Vagina (tissue), 2 donors: ENCODE results near the gene WSB2. TPM values are rescaled to one million over a fixed set of nuclear protein-coding genes. Genes with fewer than 3 reads are reported as not detected.

Experiments used
- DNase-seq, 2 donors: peaks; one replicate each; pipeline ENCODE4 v3.0.0-alpha.2; 2017; ENCODE audit errors: extremely low spot score in 2 of 2
- H3K27ac ChIP-seq: fragments of 200-600 bp; sonication (generic); one replicate; pipeline ENCODE4 v1.5.1; 2019
- H3K27me3 ChIP-seq: fragments of 200-600 bp; sonication (generic); one replicate; pipeline ENCODE4 v1.5.1; 2019
- H3K36me3 ChIP-seq, 2 donors: fragments of 200-600 bp; sonication (generic); one replicate each; pipeline ENCODE4 v1.5.1; 2017 to 2019
- H3K4me1 ChIP-seq: fragments of 200-600 bp; sonication (generic); one replicate; pipeline ENCODE4 v1.5.1; 2019
- H3K4me3 ChIP-seq, 2 donors: fragments of 200-600 bp; sonication (generic); 1 replicate in 1 of 2; 2 replicates in 1 of 2; pipeline ENCODE4 v1.5.1; 2016 to 2019
- H3K9me3 ChIP-seq: fragments of 200-600 bp; sonication (generic); one replicate; pipeline ENCODE4 v1.5.1; 2019
- CTCF ChIP-seq, 3 experiments: fragments of 450-650 bp in 2 of 3; fragments of 200-600 bp in 1 of 3; sonication (generic) in 1 of 3; IDR thresholded peaks; one replicate each; pipeline ENCODE4 v1.5.1; 2017 to 2019; ENCODE audit warnings: antibody characterized with exemption in 3 of 3, mild to moderate bottlenecking in 2 of 3, moderate library complexity in 2 of 3
- POLR2A ChIP-seq, 2 donors: fragments of 450-650 bp; IDR thresholded peaks; one replicate each; pipeline ENCODE4 v1.6.1; 2017; ENCODE audit warnings: antibody characterized with exemption in 2 of 2, mild to moderate bottlenecking in 2 of 2, moderate library complexity in 2 of 2
- POLR2AphosphoS5 ChIP-seq, 2 donors: sonication (generic); formaldehyde crosslinking; IDR thresholded peaks; one replicate each; pipeline ENCODE4 v1.9.0; 2017; ENCODE audit warnings: antibody characterized with exemption in 2 of 2, mild to moderate bottlenecking in 2 of 2, low read depth in 1 of 2; ENCODE audit not compliant: insufficient read depth in 1 of 2
- intact Hi-C: fragments of 100-400 bp; cut with DNase I; formaldehyde crosslinking; loops from one replicate; pipeline ENCODE4 v1.15.1; 2023
- small RNA-seq: library from RNA; depleted of rRNA; stranded (forward); fragments of <200 nt; gene quantifications from one replicate; pipeline ENCODE3, GENCODE V24; 2016
- total RNA-seq: library from RNA; depleted of rRNA; stranded (reverse); fragments of >200 nt; gene quantifications from one replicate; pipeline ENCODE4 v1.2.3, GENCODE V29; 2016

The WSB2 gene
- total RNA-seq, 1 donor from 2014 or later, result 44.0 TPM

GRCh38 chr12:117994551-117995438, 66.2 kb downstream of the WSB2 start:
- intact Hi-C loops, result no loop called here
- no peaks in the 10 kb centered on the region for H3K27me3 ChIP-seq
- TF ChIP-seq POLR2A (IDR thresholded peaks at IDR 0.05) (no peak), CTCF (IDR thresholded peaks at IDR 0.05) (no peak), POLR2AphosphoS5 (IDR thresholded peaks at IDR 0.05; ENCODE audit: insufficient read depth in 1 of 2, low read depth in 1 of 2) (no peak)
- no peak for DNase-seq
- no peaks in the 10 kb centered on the region for H3K4me1 ChIP-seq
- H3K9me3 ChIP-seq, result no peaks in the 10 kb centered on the region
- H3K27ac ChIP-seq, result no peak overlapping the region
- H3K36me3 ChIP-seq, result no peaks in the 10 kb centered on the region
- H3K4me3 ChIP-seq, result no peak overlapping the region

GRCh38 chr12:117986705-117987469, 74.1 kb downstream of the WSB2 start:
- TF ChIP-seq CTCF (IDR thresholded peaks at IDR 0.05) (no peak), POLR2AphosphoS5 (IDR thresholded peaks at IDR 0.05; ENCODE audit: insufficient read depth in 1 of 2, low read depth in 1 of 2) (no peak), POLR2A (IDR thresholded peaks at IDR 0.05) (no peak)
- H3K27me3 ChIP-seq, result no peaks in the 10 kb centered on the region
- no peak overlapping the region for H3K4me3 ChIP-seq
- H3K4me1 ChIP-seq, result no peaks in the 10 kb centered on the region
- no peak overlapping the region for H3K27ac ChIP-seq
- intact Hi-C loops, result no loop called here
- no peaks in the 10 kb centered on the region for H3K36me3 ChIP-seq
- H3K9me3 ChIP-seq, result no peaks in the 10 kb centered on the region
- no peak for DNase-seq

- no peak overlapping the region for H3K27ac ChIP-seq
- no peak for DNase-seq
- H3K9me3 ChIP-seq, result no peaks in the 10 kb centered on the region
- no peaks in the 10 kb centered on the region for H3K4me1 ChIP-seq
- no peak overlapping the region for H3K4me3 ChIP-seq
- intact Hi-C loops, result no loop called here
- TF ChIP-seq POLR2A (IDR thresholded peaks at IDR 0.05) (no peak), CTCF (IDR thresholded peaks at IDR 0.05) (no peak), POLR2AphosphoS5 (IDR thresholded peaks at IDR 0.05; ENCODE audit: insufficient read depth in 1 of 2, low read depth in 1 of 2) (no peak)
- H3K27me3 ChIP-seq, result no peaks in the 10 kb centered on the region
- H3K36me3 ChIP-seq, result no peaks in the 10 kb centered on the region
These were observed 75.8 kb downstream of the WSB2 start for GRCh38 chr12:117985182-117985581.

Small RNAs within 50 kb of the gene (small RNA-seq; reads per million reads assigned to genes)
- gene AC131159.1, result not detected

Other genes with a start within 250 kb of the WSB2 start
- gene KSR2, start 92.2 kb downstream of the WSB2 start, total RNA-seq, result 0.25 TPM
- gene RFC5, start 44.5 kb downstream of the WSB2 start, total RNA-seq, result 11.5 TPM
- gene VSIG10, start 42.8 kb upstream of the WSB2 start, total RNA-seq, result 31.2 TPM
- 167 TPM for gene PEBP1, start 74.9 kb upstream of the WSB2 start, total RNA-seq